H9 (cell line): Measurements from ENCODE around the gene IVL. TPM values are rescaled to one million over a fixed set of nuclear protein-coding genes. Genes with fewer than 3 reads are reported as not detected.

ENCODE experiments used
- DNase-seq: peaks from one replicate; pipeline ENCODE4 v3.0.0-alpha.2; 2017
- H2AFZ ChIP-seq: one replicate; pipeline ENCODE4 v1.6.1; 2013; ENCODE audit warnings: mild to moderate bottlenecking, low read length, control low read depth, moderate library complexity
- H2AK5ac ChIP-seq: 2 replicates; pipeline ENCODE4 v1.6.1; 2013; ENCODE audit warnings: low read length, control low read depth, mixed read lengths; ENCODE audit not compliant: insufficient read length
- H2BK120ac ChIP-seq: one replicate; pipeline ENCODE4 v1.6.1; 2013; ENCODE audit warnings: low read depth, mild to moderate bottlenecking, low read length, control low read depth, inconsistent platforms; ENCODE audit not compliant: poor library complexity, severe bottlenecking
- H2BK12ac ChIP-seq: 2 replicates; pipeline ENCODE4 v1.6.1; 2013; ENCODE audit warnings: low read length, control low read depth, mixed read lengths, low read depth; ENCODE audit not compliant: insufficient read length
- H2BK15ac ChIP-seq: 2 replicates; pipeline ENCODE4 v1.6.1; 2013; ENCODE audit warnings: low read depth, low read length, control low read depth
- H2BK20ac ChIP-seq: one replicate; pipeline ENCODE4 v1.6.1; 2013; ENCODE audit warnings: low read depth, mild to moderate bottlenecking, low read length, control low read depth, inconsistent platforms; ENCODE audit not compliant: poor library complexity, severe bottlenecking
- H2BK5ac ChIP-seq: 2 replicates; pipeline ENCODE4 v1.6.1; 2013; ENCODE audit warnings: low read length, control low read depth, mixed read lengths; ENCODE audit not compliant: insufficient read length
- H3K14ac ChIP-seq: 2 replicates; pipeline ENCODE4 v1.6.1; 2013; ENCODE audit warnings: low read length, control low read depth; ENCODE audit not compliant: insufficient read depth
- H3K18ac ChIP-seq: 2 replicates; pipeline ENCODE4 v1.6.1; 2013; ENCODE audit warnings: low read depth, mild to moderate bottlenecking, mixed read lengths, low read length, control low read depth; ENCODE audit not compliant: insufficient read length
- H3K23ac ChIP-seq: 2 replicates; pipeline ENCODE4 v1.6.1; 2013; ENCODE audit warnings: low read length, control low read depth, mixed read lengths, low read depth; ENCODE audit not compliant: insufficient read length
- H3K23me2 ChIP-seq: 2 replicates; pipeline ENCODE4 v1.6.1; 2013; ENCODE audit warnings: low read depth, mild to moderate bottlenecking, mixed read lengths, low read length, control low read depth; ENCODE audit not compliant: insufficient read length, poor library complexity, severe bottlenecking
- H3K27ac ChIP-seq: 2 replicates; pipeline ENCODE4 v1.5.1; 2013; ENCODE audit warnings: low read length, control low read depth, mixed read lengths, low read depth; ENCODE audit not compliant: insufficient read length
- H3K27me3 ChIP-seq: 2 replicates; pipeline ENCODE4 v1.6.1; 2013; ENCODE audit warnings: low read length, control low read depth, inconsistent platforms; ENCODE audit not compliant: insufficient read depth
- H3K4ac ChIP-seq: 2 replicates; pipeline ENCODE4 v1.6.1; 2013; ENCODE audit warnings: low read depth, mild to moderate bottlenecking, control low read depth, inconsistent platforms, low read length, moderate library complexity
- H3K4me1 ChIP-seq: 2 replicates; pipeline ENCODE4 v1.6.1; 2013; ENCODE audit warnings: low read length, control low read depth, inconsistent platforms; ENCODE audit not compliant: insufficient read depth
- H3K4me2 ChIP-seq: 2 replicates; pipeline ENCODE4 v1.6.1; 2013; ENCODE audit warnings: low read length, control low read depth, mixed read lengths; ENCODE audit not compliant: insufficient read length, insufficient read depth
- H3K56ac ChIP-seq: 2 replicates; pipeline ENCODE4 v1.6.1; 2013; ENCODE audit warnings: low read depth, mild to moderate bottlenecking, mixed read lengths, low read length, control low read depth; ENCODE audit not compliant: insufficient read length
- H3K79me1 ChIP-seq: 2 replicates; pipeline ENCODE4 v1.6.1; 2013; ENCODE audit warnings: low read depth, mild to moderate bottlenecking, moderate library complexity, low read length, control low read depth, inconsistent platforms; ENCODE audit not compliant: insufficient read depth, poor library complexity, severe bottlenecking
- H3K79me2 ChIP-seq: 2 replicates; pipeline ENCODE4 v1.6.1; 2013; ENCODE audit warnings: low read length, control low read depth, inconsistent platforms; ENCODE audit not compliant: insufficient read depth
- H3K9ac ChIP-seq: 2 replicates; pipeline ENCODE4 v1.6.1; 2013; ENCODE audit warnings: low read length, control low read depth, mixed read lengths; ENCODE audit not compliant: insufficient read length; ENCODE audit errors: extremely low read depth
- H3K9me3 ChIP-seq: one replicate; pipeline ENCODE4 v1.6.1; 2013; ENCODE audit warnings: low read depth, low read length, inconsistent platforms; ENCODE audit not compliant: control insufficient read depth
- H3T11ph ChIP-seq: one replicate; pipeline ENCODE4 v1.6.1; 2013; ENCODE audit warnings: mild to moderate bottlenecking, low read length, control low read depth, inconsistent platforms
- H4K20me1 ChIP-seq: one replicate; pipeline ENCODE4 v1.6.1; 2013; ENCODE audit not compliant: control insufficient read depth, insufficient read length, insufficient read depth
- H4K5ac ChIP-seq: 2 replicates; pipeline ENCODE4 v1.6.1; 2013; ENCODE audit warnings: low read depth, mild to moderate bottlenecking, mixed read lengths, low read length, control low read depth; ENCODE audit not compliant: insufficient read length
- H4K8ac ChIP-seq: replicated peaks from 2 replicates; pipeline ENCODE4 v1.6.1; 2013; ENCODE audit warnings: low read length, control low read depth, mixed read lengths, low read depth; ENCODE audit not compliant: insufficient read length
- H4K91ac ChIP-seq: 2 replicates; pipeline ENCODE4 v1.6.1; 2013; ENCODE audit warnings: low read depth, mild to moderate bottlenecking, moderate library complexity, mixed read lengths, low read length, control low read depth; ENCODE audit not compliant: insufficient read length
- H3K27ac Mint-ChIP-seq, 3 experiments: 2 replicates in 2 of 3; 3 replicates in 1 of 3; pipeline ENCODE4 v1.8.0; 2020 to 2021; ENCODE audit warnings: mixed read lengths in 3 of 3, mild to moderate bottlenecking in 1 of 3, moderate library complexity in 1 of 3
- H3K27me3 Mint-ChIP-seq: 2 replicates; pipeline ENCODE4 v1.8.0; 2021; ENCODE audit warnings: low read depth, mild to moderate bottlenecking, moderate library complexity, mixed read lengths
- H3K36me3 Mint-ChIP-seq, 3 experiments: 2 replicates in 2 of 3; 3 replicates in 1 of 3; pipeline ENCODE4 v1.8.0; 2020 to 2021; ENCODE audit warnings: low read depth in 3 of 3, mixed read lengths in 3 of 3; ENCODE audit not compliant: insufficient read depth in 1 of 3
- H3K4me1 Mint-ChIP-seq, 2 experiments: 2 replicates each; pipeline ENCODE4 v1.8.0; 2020; ENCODE audit warnings: mixed read lengths in 2 of 2
- H3K4me3 Mint-ChIP-seq, 2 experiments: 2 replicates in 1 of 2; 3 replicates in 1 of 2; pipeline ENCODE4 v1.8.0; 2020 to 2021; ENCODE audit warnings: mild to moderate bottlenecking in 2 of 2, mixed read lengths in 2 of 2, moderate library complexity in 1 of 2
- H3K9me3 Mint-ChIP-seq, 2 experiments: 2 replicates in 1 of 2; 3 replicates in 1 of 2; pipeline ENCODE4 v1.8.0; 2020; ENCODE audit warnings: mild to moderate bottlenecking in 2 of 2, mixed read lengths in 2 of 2, moderate library complexity in 1 of 2
- CTCF ChIP-seq: fragments of 200-600 bp; sonication (generic); conservative IDR thresholded peaks from 3 replicates; pipeline ENCODE4 v1.8.0; 2021; ENCODE audit warnings: antibody characterized with exemption, mild to moderate bottlenecking
- WGBS: extraction: QIAGEN DNeasy Blood & Tissue Kit; methylation state at CpG from one replicate; pipeline ENCODE4 v1.1.7; 2013; ENCODE audit warnings: missing lambda C conversion rate, low lambda C conversion rate, mixed read lengths; ENCODE audit not compliant: insufficient read length; ENCODE audit errors: extremely low coverage; 5-methylcytosine and 5-hydroxymethylcytosine counted together
- total RNA-seq: library from RNA; stranded (reverse); gene quantifications from 2 replicates; pipeline ENCODE4 v1.2.1, GENCODE V29; 2021

The IVL gene
- total RNA-seq, 1 experiment from 2014 or later = not detected

- Histone ChIP-seq H3T11ph (no peak overlapping the region), H4K91ac (no peak overlapping the region), H3K18ac (no peak overlapping the region), H3K9ac (no peak overlapping the region), H2AK5ac (no peak overlapping the region), H3K14ac (no peak overlapping the region; the same call in 1 of the 2 replicates), H3K4ac (no peak overlapping the region), H3K4me2 (no peak overlapping the region), H3K23me2 (no peaks in the 10 kb centered on the region), H4K8ac (no peak overlapping the region), H2BK120ac (no peak overlapping the region), H3K79me2 (no peaks in the 10 kb centered on the region), H3K27me3 (no peaks in the 10 kb centered on the region), H2AFZ (no peak overlapping the region), H3K4me1 (no peaks in the 10 kb centered on the region), H3K9me3 (no peaks in the 10 kb centered on the region), H3K56ac (no peak overlapping the region), H2BK12ac (no peak overlapping the region), H4K20me1 (no peaks in the 10 kb centered on the region), H2BK20ac (no peak overlapping the region), H3K23ac (no peak overlapping the region), H4K5ac (no peak overlapping the region), H2BK15ac (no peak overlapping the region), H2BK5ac (no peak overlapping the region), H3K27ac (no peak overlapping the region), H3K79me1 (no peaks in the 10 kb centered on the region)
- Mint-ChIP-seq H3K4me3 (no peak overlapping the region), H3K27ac (no peak overlapping the region), H3K9me3 (peaks cover 84 to 85% of the 10 kb centered on the region in 2 experiments), H3K4me1 (no peaks in the 10 kb centered on the region), H3K36me3 (peaks cover 0 to 23% (median 5%) of the 10 kb centered on the region in 3 experiments; a peak in 4 of 7 replicates), H3K27me3 (peaks cover 2% of the 10 kb centered on the region)
- no CpG with 5 or more reads among the region's 1 CpG for WGBS
- no peak for TF ChIP-seq CTCF
- no peak for DNase-seq
Measured at GRCh38 chr1:152884506-152884905, 23.8 kb upstream of the IVL start.
